Stomach (tissue), 4 donors: ENCODE measurements around the gene PIM1.

Source experiments
- CTCF ChIP-seq, 7 experiments: fragments of 450-650 bp in 4 of 7; fragments of 200-600 bp in 3 of 7; sonication (generic) in 3 of 7; IDR thresholded peaks; one replicate each; pipeline ENCODE4 v1.5.1; 2016 to 2019; ENCODE audit warnings: antibody characterized with exemption in 7 of 7, control low read depth in 2 of 7, mild to moderate bottlenecking in 1 of 7
- EP300 ChIP-seq: sonication (generic); formaldehyde crosslinking; IDR thresholded peaks from one replicate; pipeline ENCODE4 v1.6.1; 2017; ENCODE audit warnings: antibody characterized with exemption
- POLR2A ChIP-seq, 4 donors: fragments of 450-650 bp; IDR thresholded peaks; one replicate each; pipeline ENCODE4 v1.6.1; 2016; ENCODE audit warnings: antibody characterized with exemption in 4 of 4, control low read depth in 2 of 4, mild to moderate bottlenecking in 1 of 4, moderate library complexity in 1 of 4
- POLR2AphosphoS5 ChIP-seq, 3 donors: sonication (generic); formaldehyde crosslinking; IDR thresholded peaks; one replicate each; pipeline ENCODE4 v1.6.1; 2016; ENCODE audit warnings: antibody characterized with exemption in 3 of 3

- no peak for TF ChIP-seq CTCF (IDR thresholded peaks at IDR 0.05)
- no peak for TF ChIP-seq POLR2A (IDR thresholded peaks at IDR 0.05)
- TF ChIP-seq EP300 = no peak
- no peak for TF ChIP-seq POLR2AphosphoS5 (IDR thresholded peaks at IDR 0.05)
Measured at GRCh38 chr6:37168163-37168758, 1.7 kb upstream of the PIM1 start.
